Kidney epithelial cell (primary cell): ENCODE measurements around the gene RASD2. TPM values are rescaled to one million over a fixed set of nuclear protein-coding genes. Genes with fewer than 3 reads are reported as not detected.
"Not testable (repeated sequence)": the region's sequence is repeated elsewhere in the genome, so short reads cannot be mapped to it uniquely, and the experiment has no call there.

Experiments used
- DNase-seq: peaks from one replicate; pipeline ENCODE4 v3.0.0-alpha.2; 2010; ENCODE audit warnings: low read depth
- H3K27me3 ChIP-seq: 2 replicates; pipeline ENCODE4 v1.6.0; 2011; ENCODE audit warnings: low read length; ENCODE audit not compliant: control insufficient read depth, insufficient read depth
- H3K36me3 ChIP-seq: 2 replicates; pipeline ENCODE4 v1.5.1; 2011; ENCODE audit warnings: low read length; ENCODE audit not compliant: control insufficient read depth, insufficient read depth
- H3K4me3 ChIP-seq: 2 replicates; pipeline ENCODE4 v1.5.1; 2011; ENCODE audit warnings: low read depth, mild to moderate bottlenecking, control low read depth, low read length
- total RNA-seq: library from RNA; depleted of rRNA; stranded (reverse); fragments of >200 nt; gene quantifications from 2 replicates; pipeline ENCODE4 v1.2.3, GENCODE V29; 2015
- TF ChIP-seq, protein P1 (sequence below): IDR thresholded peaks from 2 replicates; pipeline ENCODE4 v1.5.1; 2011; ENCODE audit warnings: mild to moderate bottlenecking, moderate library complexity, low read length, control low read depth, inconsistent platforms; ENCODE audit not compliant: insufficient read depth, poor library complexity, severe bottlenecking

The RASD2 gene, protein sequence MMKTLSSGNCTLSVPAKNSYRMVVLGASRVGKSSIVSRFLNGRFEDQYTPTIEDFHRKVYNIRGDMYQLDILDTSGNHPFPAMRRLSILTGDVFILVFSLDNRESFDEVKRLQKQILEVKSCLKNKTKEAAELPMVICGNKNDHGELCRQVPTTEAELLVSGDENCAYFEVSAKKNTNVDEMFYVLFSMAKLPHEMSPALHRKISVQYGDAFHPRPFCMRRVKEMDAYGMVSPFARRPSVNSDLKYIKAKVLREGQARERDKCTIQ
- 0.04 and 1.4 TPM in 2 replicates for total RNA-seq

DNA sequence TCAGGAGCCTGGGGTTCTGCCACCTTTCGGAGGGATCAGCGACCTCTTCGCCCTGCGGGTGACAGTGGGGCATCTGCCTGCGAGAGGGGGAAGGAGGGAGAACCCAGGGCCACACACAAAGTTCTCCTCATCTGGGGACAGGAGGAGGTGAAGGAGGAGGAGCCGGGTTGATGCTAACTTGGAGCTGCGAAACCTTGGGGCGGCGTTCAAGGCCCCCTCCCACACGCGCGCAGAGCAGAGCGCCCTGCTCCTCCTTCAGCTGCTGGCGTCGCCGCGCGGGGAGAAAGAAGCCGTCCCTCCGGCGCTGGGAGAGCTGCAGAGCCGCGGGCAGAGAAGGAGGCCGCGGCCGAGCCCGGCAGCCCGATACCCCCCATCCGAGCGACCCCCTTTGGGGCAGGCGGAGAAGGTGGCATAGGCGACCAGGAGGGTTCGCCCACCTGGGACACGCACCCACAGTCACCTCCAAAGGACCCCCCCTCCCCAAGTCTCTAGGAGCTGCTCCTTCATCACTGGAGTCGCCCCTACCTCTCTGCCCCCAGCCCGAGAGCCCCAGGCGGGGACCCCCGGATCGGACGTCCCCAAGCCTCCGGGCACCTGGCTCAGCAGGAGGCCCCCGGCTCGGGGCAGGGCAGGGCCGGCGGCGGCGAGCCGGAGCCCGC, at the start of gene RASD2:
TSS of gene RASD2 (plus strand) at position 237 of the 659 bp plus-strand sequence. CDS start 5,979 bp downstream, outside the sequence.
- peaks cover 38% of the 10 kb centered on the region for H3K27me3 ChIP-seq
- no peaks in the 10 kb centered on the region for H3K36me3 ChIP-seq
- peak within 1 kb of the TSS; percentile 30 for H3K4me3 ChIP-seq
- TF ChIP-seq, protein P1, sequence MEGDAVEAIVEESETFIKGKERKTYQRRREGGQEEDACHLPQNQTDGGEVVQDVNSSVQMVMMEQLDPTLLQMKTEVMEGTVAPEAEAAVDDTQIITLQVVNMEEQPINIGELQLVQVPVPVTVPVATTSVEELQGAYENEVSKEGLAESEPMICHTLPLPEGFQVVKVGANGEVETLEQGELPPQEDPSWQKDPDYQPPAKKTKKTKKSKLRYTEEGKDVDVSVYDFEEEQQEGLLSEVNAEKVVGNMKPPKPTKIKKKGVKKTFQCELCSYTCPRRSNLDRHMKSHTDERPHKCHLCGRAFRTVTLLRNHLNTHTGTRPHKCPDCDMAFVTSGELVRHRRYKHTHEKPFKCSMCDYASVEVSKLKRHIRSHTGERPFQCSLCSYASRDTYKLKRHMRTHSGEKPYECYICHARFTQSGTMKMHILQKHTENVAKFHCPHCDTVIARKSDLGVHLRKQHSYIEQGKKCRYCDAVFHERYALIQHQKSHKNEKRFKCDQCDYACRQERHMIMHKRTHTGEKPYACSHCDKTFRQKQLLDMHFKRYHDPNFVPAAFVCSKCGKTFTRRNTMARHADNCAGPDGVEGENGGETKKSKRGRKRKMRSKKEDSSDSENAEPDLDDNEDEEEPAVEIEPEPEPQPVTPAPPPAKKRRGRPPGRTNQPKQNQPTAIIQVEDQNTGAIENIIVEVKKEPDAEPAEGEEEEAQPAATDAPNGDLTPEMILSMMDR = no peak
- no peak for DNase-seq

DNA sequence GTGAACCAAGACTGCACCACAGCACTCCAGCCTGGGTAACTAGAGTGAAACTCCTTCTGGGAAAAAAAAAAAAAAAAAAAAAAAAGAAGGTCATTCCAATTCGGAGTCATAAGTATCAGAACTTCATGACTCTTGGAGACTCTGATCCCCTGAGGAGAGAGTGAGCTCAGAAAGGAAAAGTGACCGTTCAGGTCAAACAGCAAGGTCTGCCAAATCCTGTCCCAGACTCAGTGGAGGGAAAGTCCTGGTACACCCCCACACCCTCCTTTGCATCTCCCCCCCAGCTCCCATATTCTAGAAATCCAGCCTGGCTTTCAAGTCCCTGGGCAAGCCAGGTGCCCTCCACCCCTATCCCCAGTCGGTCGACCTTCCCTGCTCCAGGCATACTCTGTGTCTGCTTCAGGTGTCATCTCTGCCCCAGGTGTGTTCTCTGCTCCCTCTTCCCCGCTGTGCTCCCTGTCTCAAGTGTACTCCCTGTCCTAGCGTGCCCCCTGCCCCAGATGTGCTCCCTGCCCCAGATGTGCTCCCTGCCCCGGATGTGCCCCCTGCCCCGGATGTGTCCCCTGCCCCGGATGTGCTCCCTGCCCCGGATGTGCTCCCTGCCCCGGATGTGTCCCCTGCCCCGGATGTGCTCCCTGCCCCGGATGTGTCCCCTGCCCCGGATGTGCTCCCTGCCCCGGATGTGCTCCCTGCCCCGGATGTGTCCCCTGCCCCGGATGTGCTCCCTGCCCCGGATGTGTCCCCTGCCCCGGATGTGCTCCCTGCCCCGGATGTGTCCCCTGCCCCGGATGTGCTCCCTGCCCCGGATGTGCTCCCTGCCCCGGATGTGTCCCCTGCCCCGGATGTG, 49.3 kb upstream of the RASD2 start:
- not testable (repeated sequence) for H3K4me3 ChIP-seq, DNase-seq, H3K36me3 ChIP-seq
- peaks cover 17% of the 10 kb centered on the region for H3K27me3 ChIP-seq

DNA sequence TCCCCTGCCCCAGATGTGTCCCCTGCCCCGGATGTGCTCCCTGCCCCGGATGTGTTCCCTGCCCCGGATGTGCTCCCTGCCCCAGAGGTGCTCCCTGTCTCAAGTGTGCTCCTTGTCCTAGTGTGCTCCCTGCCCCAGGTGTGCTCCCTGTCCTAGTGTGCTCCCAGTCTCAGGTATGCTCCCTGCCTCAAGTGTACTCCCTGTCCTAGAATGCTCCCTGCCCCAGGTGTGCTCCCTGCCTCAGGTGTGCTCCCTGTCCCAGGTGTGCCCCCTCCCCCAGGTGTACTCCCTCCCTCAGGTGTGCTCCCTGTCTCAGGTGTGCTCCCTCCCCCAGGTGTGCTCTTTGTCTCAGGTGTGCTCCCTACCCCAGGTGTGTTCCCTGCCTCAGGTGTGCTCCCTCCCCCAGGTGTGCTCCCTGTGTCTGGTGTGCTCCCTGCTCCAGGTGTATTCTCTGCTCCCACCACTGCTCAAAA, 48.7 kb upstream of the RASD2 start:
- TF ChIP-seq, protein P1 = no peak
- no peak for DNase-seq

DNA sequence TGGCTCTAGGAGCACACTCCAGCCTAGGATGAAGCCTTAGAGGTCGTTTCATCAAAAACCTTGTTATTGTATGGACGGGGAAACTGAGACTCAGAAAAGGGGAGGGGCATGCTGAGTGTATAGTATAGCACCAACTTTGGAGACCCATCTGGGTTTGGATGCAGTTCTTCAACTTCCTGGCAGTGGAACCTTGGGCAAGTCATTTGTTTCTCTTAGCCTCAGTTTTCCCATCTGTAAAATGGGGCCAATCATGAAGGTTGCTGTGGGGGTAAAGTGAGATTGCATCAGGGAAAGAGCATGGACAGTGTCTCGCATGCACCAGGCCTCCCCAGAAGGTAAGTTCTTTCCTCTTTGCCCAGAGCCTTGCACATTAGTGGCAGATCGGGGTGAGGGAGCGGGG, 47.6 kb upstream of the RASD2 start:
- TF ChIP-seq, protein P1 = no peak
- Histone ChIP-seq H3K27me3 (peaks cover 16% of the 10 kb centered on the region), H3K36me3 (no peaks in the 10 kb centered on the region), H3K4me3 (no peak overlapping the region)
- no peak for DNase-seq

More for the DNA sequence above, 48.7 kb upstream of the RASD2 start:
- Histone ChIP-seq H3K36me3 (no peaks in the 10 kb centered on the region), H3K4me3 (no peak overlapping the region), H3K27me3 (peaks cover 16% of the 10 kb centered on the region)

DNA sequence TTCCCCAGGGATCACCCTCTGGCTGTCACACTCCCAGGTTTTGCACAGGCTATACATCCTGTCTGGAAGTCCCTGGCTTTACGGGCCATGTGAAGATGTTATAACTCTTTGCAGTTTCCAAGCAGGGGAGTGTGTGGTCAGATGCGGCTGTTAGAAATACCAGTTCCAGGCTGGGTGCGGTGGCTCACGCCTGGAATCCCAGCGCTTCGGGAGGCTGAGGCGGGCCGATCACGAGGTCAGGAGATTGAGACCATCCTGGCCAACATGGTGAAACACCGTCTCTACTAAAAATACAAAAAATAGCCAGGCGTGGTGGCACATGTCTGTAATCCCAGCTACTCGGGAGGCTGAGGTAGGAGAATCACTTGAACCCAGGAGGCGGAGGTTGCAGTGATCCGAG, 44.9 kb upstream of the RASD2 start:
- not testable (repeated sequence) for H3K4me3 ChIP-seq, DNase-seq, H3K36me3 ChIP-seq
- peaks cover 18% of the 10 kb centered on the region for H3K27me3 ChIP-seq

DNA sequence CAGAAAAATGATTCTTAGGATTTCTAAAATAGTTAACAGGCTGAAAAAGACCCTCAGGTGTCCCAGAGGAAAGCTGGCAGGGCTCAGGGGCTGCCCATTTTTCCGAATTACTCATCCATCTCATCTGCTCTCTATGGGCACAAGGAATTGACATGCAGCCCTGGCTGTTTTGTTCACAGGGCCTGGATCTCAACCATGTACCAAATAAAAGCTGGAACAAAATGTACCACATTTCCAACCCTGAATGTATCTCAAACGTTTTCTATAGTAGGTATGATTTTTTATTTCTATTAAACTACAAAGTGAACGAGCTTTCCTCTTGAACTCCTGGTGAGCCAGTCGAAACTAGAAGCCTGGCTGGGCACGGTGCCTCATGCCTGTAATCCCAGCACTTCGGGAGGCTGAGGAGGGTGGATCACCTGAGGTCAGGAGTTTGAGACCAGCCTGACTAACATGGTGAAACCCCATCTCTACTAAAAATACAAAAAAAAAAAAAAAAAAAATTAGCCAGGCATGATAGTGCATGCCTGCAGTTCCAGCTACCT, 43.8 kb upstream of the RASD2 start:
- DNase-seq = no peak
- TF ChIP-seq, protein P1 = no peak
- Histone ChIP-seq H3K27me3 (peaks cover 18% of the 10 kb centered on the region), H3K36me3 (no peaks in the 10 kb centered on the region), H3K4me3 (no peak overlapping the region)
